SJSA1 (cell line): ENCODE measurements around the gene DOC2B. TPM values are rescaled to one million over a fixed set of nuclear protein-coding genes. Genes with fewer than 3 reads are reported as not detected.
"Not testable (repeated sequence)": the region's sequence is repeated elsewhere in the genome, so short reads cannot be mapped to it uniquely, and the experiment has no call there.

ENCODE experiments used
- DNase-seq, 2 experiments: peaks; one replicate each; pipeline ENCODE4 v3.0.0-alpha.2; 2015 to 2020; ENCODE audit warnings: low spot score in 2 of 2, low read depth in 1 of 2
- H3K27ac ChIP-seq: fragments of 250-450 bp; sonication (Bioruptor Pico); 2 replicates; pipeline ENCODE4 v1.5.1; 2020; ENCODE audit warnings: mild to moderate bottlenecking, moderate library complexity
- H3K27me3 ChIP-seq: fragments of 250-450 bp; sonication (Bioruptor Pico); replicated peaks from 2 replicates; pipeline ENCODE4 v1.5.1; 2020; ENCODE audit warnings: mild to moderate bottlenecking, moderate library complexity
- H3K36me3 ChIP-seq: fragments of 250-450 bp; sonication (Bioruptor Pico); 2 replicates; pipeline ENCODE4 v1.5.1; 2020; ENCODE audit warnings: mild to moderate bottlenecking
- H3K4me1 ChIP-seq: fragments of 250-450 bp; sonication (Bioruptor Pico); replicated peaks from 2 replicates; pipeline ENCODE4 v1.6.1; 2021; ENCODE audit warnings: mild to moderate bottlenecking
- H3K4me3 ChIP-seq: fragments of 250-450 bp; sonication (Bioruptor Pico); 2 replicates; pipeline ENCODE4 v1.5.1; 2020; ENCODE audit warnings: mild to moderate bottlenecking
- H3K9me3 ChIP-seq: fragments of 250-450 bp; sonication (Bioruptor Pico); replicated peaks from 2 replicates; pipeline ENCODE4 v1.5.1; 2020; ENCODE audit warnings: mild to moderate bottlenecking
- total RNA-seq: library from RNA; depleted of rRNA; stranded (reverse); fragments of >200 nt; shearing (Covaris generic); gene quantifications from 2 replicates; pipeline ENCODE4 v1.2.3, GENCODE V29; 2014; rRNA removed

DOC2B gene
- total RNA-seq, result not detected in 2 replicates

GRCh38 chr17:181245-182049 lies at the start of gene DOC2B:
Gene DOC2B (minus strand): TSS chr17:181650. CDS start chr17:181479, 171 bp downstream.
- no peaks in the 10 kb centered on the region for H3K4me1 ChIP-seq
- H3K9me3 ChIP-seq, result no peaks in the 10 kb centered on the region
- DNase-seq, result no peak
- H3K4me3 ChIP-seq, result no peak within 1 kb of the TSS
- H3K36me3 ChIP-seq, result no peaks in the 10 kb centered on the region
- H3K27ac ChIP-seq, result no peak within 1 kb of the TSS
- H3K27me3 ChIP-seq, result peaks cover 53% of the 10 kb centered on the region

GRCh38 chr17:230395-230770 lies 48.9 kb upstream of the DOC2B start:
- H3K27ac ChIP-seq, result no peak overlapping the region
- no peak overlapping the region for H3K4me3 ChIP-seq
- H3K27me3 ChIP-seq, result no peaks in the 10 kb centered on the region
- H3K4me1 ChIP-seq, result no peaks in the 10 kb centered on the region
- H3K9me3 ChIP-seq, result no peaks in the 10 kb centered on the region
- DNase-seq, result no peak
- H3K36me3 ChIP-seq, result no peaks in the 10 kb centered on the region

GRCh38 chr17:229709-230394 lies 48.4 kb upstream of the DOC2B start:
- no peak overlapping the region for H3K4me3 ChIP-seq
- no peaks in the 10 kb centered on the region for H3K36me3 ChIP-seq
- H3K9me3 ChIP-seq, result no peaks in the 10 kb centered on the region
- no peak overlapping the region for H3K27ac ChIP-seq
- no peak for DNase-seq
- H3K4me1 ChIP-seq, result no peaks in the 10 kb centered on the region
- H3K27me3 ChIP-seq, result no peaks in the 10 kb centered on the region

GRCh38 chr17:228951-229708 lies 47.7 kb upstream of the DOC2B start:
- Histone ChIP-seq H3K4me3 (no peak overlapping the region), H3K9me3 (no peaks in the 10 kb centered on the region), H3K27ac (no peak overlapping the region), H3K27me3 (no peaks in the 10 kb centered on the region), H3K4me1 (no peaks in the 10 kb centered on the region), H3K36me3 (no peaks in the 10 kb centered on the region)
- DNase-seq, result no peak

- Histone ChIP-seq H3K9me3 (no peaks in the 10 kb centered on the region), H3K36me3 (no peaks in the 10 kb centered on the region), H3K27me3 (no peaks in the 10 kb centered on the region), H3K4me3 (no peak overlapping the region), H3K4me1 (no peaks in the 10 kb centered on the region), H3K27ac (no peak overlapping the region)
- DNase-seq, result no peak
Observed at GRCh38 chr17:227946-228615, 46.6 kb upstream of the DOC2B start.

- Histone ChIP-seq H3K4me3 (no peak overlapping the region), H3K36me3 (no peaks in the 10 kb centered on the region), H3K9me3 (no peaks in the 10 kb centered on the region), H3K4me1 (no peaks in the 10 kb centered on the region), H3K27ac (no peak overlapping the region), H3K27me3 (no peaks in the 10 kb centered on the region)
- DNase-seq, result no peak
Observed at GRCh38 chr17:227078-227945, 45.9 kb upstream of the DOC2B start.

- no peaks in the 10 kb centered on the region for H3K27me3 ChIP-seq
- no peak for DNase-seq
Observed at GRCh38 chr17:226108-227077, 44.9 kb upstream of the DOC2B start.

GRCh38 chr17:225551-225950 lies 44.1 kb upstream of the DOC2B start:
- Histone ChIP-seq H3K4me1 (no peaks in the 10 kb centered on the region), H3K27ac (no peak overlapping the region), H3K9me3 (no peaks in the 10 kb centered on the region), H3K4me3 (no peak overlapping the region), H3K36me3 (no peaks in the 10 kb centered on the region), H3K27me3 (no peaks in the 10 kb centered on the region)
- no peak for DNase-seq

More at GRCh38 chr17:226108-227077, 44.9 kb upstream of the DOC2B start:
- no peak overlapping the region for H3K27ac ChIP-seq
- no peak overlapping the region for H3K4me3 ChIP-seq
- no peaks in the 10 kb centered on the region for H3K9me3 ChIP-seq
- no peaks in the 10 kb centered on the region for H3K4me1 ChIP-seq
- no peaks in the 10 kb centered on the region for H3K36me3 ChIP-seq

GRCh38 chr17:224576-224975 lies 43.1 kb upstream of the DOC2B start:
- H3K27ac ChIP-seq, H3K4me3 ChIP-seq, H3K36me3 ChIP-seq, H3K27me3 ChIP-seq, H3K4me1 ChIP-seq, H3K9me3 ChIP-seq, DNase-seq: not testable (repeated sequence)

- Histone ChIP-seq H3K4me1 (no peaks in the 10 kb centered on the region), H3K4me3 (no peak overlapping the region), H3K36me3 (no peaks in the 10 kb centered on the region), H3K9me3 (no peaks in the 10 kb centered on the region), H3K27me3 (no peaks in the 10 kb centered on the region), H3K27ac (no peak overlapping the region)
- no peak for DNase-seq
Observed at GRCh38 chr17:223723-224471, 42.4 kb upstream of the DOC2B start.

- Histone ChIP-seq H3K9me3 (no peaks in the 10 kb centered on the region), H3K36me3 (no peaks in the 10 kb centered on the region), H3K27ac (no peak overlapping the region), H3K4me1 (no peaks in the 10 kb centered on the region), H3K4me3 (no peak overlapping the region), H3K27me3 (no peaks in the 10 kb centered on the region)
- no peak for DNase-seq
Observed at GRCh38 chr17:222172-222571, 40.7 kb upstream of the DOC2B start.
